GM18858 (cell line): ENCODE data around the gene TSHZ2.
"Not testable (repeated sequence)": the region's sequence is repeated elsewhere in the genome, so short reads cannot be mapped to it uniquely, and the experiment has no call there.

Experiments
- ATAC-seq: cut with Tn5 transposase; IDR thresholded peaks from one replicate; pipeline ENCODE4 v1.9.1; 2021; ENCODE audit not compliant: unreplicated experiment

TSHZ2 gene

DNA sequence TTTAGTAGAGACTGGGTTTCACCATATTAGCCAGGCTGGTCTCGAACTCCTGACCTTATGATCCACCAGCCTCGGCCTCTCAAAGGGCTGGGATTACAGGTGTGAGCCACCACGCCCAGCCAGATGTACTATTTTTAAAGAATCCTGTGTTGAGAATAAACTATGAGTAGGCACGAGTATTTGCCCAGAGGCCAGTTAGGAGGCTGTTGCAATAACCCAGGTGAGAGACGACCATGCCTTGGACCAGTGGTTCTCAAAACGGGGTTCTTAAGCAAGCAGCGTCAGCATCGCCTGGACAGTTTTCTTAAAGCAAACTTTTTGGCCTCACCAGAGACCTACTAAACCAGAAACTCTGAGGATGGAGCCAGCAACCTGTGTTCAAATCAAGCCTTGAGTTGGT lies 362.7 kb downstream of the TSHZ2 start:
- no peak for ATAC-seq

DNA sequence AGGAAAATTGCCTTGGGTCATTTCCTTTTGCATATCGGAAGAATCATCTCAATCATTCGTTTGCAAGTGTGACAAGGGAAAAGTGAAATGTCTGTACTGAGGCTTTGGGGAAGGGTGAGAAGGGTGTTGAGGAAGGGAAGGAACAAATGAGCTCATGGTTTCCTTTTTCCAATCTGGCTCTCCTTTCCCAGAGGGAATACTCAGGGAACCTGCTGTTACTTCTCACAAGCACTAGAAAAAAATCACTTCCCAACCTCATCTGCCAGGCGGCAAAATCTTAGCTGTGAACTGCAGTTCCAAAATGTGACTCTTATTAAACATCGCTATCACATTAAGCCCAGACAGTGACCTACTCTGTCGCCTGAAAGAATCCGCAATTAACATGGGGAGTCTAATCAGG lies 363.4 kb downstream of the TSHZ2 start:
- no peak for ATAC-seq

DNA sequence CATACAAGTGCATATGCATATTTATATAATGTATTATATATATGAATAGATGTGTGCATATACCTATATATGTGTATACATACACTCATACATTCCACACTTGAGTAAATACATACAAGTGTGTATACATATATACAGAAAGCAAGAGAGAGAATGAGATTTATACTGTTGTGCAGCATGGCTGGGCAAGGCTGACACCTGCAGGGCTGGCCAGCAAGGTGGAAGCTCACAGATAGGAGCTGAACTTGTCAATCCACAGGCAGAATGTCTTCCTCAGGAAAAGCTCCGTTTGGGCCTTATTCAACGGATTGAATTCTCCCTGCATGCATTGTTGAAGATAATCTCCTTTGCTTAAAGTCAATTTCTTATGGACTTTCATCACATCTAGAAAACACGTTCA lies 364.7 kb downstream of the TSHZ2 start:
- no peak for ATAC-seq

DNA sequence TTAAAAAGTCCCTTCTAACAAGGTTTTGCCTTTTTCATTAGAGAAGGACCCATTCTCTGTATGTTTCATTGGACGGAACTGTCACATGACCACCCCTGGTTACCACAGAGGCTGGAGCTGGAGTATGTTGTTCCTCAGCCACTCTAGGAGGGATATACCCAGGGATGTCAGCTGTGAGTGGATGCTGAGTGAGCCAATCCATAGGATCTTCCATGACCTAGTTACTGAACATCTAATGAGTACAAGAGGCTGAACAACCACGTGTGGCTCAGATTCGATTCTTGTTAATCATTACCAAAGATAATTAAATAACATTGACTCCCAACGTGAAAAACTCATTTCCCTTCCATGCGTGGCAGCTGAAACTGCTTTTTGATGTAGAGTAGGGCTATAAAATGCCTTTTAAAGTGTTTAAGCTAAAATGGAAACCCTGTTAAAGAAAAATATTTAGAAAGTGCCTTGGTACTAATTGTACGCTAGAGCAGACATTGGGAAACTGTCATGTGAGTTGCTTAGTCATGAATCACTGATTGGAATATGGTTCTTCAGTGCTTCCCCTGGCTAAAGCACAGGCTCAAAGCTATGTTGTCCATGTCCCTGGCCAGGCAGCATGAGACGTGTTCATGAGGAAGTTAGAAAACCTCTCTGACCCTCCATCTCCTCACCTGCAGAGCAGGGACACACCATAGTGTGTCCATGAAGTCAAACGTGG lies 365.4 kb downstream of the TSHZ2 start:
- no peak for ATAC-seq

DNA sequence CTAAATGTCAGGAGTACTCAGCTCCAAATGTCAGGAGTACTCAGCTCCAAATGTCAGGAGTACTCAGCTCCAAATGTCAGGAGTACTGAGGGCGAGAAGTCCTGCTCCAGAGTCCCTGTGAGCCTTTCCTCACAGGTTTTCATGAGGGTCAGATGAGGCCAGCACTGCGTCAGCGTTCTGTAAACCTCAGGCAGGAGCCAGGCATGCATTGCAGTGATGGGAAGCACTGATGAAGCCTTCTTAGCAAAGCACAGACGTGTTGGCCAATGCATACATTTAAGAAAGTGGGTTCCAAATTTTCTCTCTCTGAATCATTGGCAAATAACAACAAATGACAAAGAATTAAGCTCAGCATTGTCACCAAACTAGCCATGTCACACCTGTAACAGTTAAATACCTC lies 366.6 kb downstream of the TSHZ2 start:
- no peak for ATAC-seq

DNA sequence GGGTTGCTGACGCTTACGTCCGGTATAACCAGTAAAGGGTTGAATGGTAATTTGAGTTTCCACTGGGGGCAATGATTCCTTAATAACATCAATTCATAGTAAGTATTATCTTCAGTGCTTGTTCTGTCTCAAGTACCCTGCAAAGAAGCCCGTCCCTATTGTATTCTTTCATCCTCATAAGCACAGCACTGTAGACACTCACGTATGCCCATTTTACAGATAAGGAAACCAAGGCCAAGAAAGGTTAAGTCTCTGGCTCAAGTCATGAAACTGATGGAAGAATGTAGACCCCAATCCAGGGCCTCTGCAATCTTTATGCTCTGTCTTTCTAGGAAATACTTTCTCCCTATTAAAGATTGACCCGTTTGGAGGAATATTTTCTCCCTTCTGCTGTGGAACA lies 370.3 kb downstream of the TSHZ2 start:
- ATAC-seq, result no peak

DNA sequence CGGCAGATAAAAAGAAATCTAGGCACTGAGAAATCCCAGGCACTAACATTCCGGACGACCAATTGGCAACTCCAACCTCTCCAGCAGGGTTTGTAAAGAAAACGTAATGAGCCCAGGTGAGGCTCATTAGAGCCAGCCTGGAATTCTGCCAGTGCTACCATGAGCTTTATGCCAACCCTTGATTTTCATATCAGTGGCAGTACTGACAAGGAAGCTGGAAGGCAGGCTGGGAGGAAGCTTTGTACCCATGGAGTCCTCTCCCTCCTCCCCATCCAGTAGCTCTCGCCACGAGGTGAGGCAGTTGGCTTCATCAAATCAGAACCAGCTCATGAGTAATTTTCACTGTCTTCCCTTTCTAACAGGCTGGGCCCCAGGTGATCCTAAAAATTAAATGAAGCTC lies 371.3 kb downstream of the TSHZ2 start:
- ATAC-seq, result no peak

DNA sequence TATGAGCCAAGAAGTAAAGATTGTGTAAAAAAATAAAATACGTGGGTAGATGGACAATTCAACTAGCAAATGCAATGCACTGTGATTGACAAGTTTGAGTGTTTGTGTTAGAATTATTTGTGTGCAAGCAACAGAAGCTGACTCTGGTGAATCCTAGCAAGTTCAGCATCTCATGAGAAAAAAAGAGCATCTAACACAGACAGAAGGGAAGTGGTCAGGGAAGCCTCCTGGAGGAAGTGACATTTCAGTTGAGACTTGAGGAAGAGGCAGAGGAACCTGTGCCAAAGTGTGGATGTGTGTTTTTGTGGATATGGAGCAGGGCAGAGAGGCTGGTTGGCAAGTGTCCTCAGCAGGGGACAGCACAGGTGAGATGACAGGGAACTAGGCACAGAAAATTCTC lies 372.7 kb downstream of the TSHZ2 start:
- no peak for ATAC-seq

DNA sequence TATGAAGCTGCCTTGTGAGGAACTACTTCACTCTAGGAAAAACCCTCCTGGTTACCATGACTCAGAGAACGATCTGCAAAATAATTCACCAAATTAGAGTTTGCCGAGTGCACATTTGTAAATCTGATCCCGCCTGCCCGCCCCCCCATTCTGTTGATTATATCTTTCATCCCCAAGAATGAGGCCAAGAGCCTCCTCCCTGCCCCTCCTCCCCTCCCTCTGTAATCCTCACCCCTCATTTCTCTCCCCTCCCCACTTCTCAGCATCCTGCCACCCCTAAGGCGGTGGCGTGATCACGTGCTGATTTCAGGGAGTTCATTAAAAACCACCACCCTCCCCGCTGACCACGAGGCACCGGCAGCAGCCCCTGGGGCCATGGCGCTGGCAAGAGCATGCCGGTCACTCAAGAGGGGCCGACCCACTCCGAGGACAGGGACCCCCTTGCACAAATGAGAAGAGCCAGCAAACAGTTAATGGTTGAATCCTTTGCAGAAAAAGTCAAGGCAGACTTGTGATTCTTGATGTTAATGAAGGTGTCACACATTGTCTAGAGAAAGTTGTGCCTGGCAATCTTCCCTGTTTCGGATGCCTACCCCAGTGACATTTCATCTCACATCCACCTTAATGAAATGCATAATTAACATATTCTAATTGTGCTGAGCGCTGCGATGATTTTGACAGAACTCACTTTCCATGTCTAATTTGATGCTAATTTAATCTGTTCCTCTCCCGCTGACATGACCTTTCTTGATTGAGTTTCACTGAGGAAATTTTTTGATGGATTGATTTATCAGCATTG lies 373.6 kb downstream of the TSHZ2 start:
- no peak for ATAC-seq

DNA sequence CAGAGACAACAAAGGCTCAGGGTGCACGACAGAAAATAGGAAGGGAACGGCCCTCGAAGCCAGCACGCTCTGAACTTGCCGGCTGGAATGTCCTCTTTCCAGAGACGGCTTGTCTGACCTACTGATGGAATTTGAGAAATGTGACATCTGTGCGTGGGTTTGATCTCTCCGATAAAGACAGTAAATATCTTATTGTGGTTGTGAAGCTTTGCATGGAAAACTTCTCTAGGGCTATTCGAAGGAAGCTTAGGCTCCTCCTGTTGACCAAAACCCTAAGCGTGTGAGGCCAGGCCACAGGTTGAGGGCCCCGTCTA lies 374.1 kb downstream of the TSHZ2 start:
- ATAC-seq, result no peak

DNA sequence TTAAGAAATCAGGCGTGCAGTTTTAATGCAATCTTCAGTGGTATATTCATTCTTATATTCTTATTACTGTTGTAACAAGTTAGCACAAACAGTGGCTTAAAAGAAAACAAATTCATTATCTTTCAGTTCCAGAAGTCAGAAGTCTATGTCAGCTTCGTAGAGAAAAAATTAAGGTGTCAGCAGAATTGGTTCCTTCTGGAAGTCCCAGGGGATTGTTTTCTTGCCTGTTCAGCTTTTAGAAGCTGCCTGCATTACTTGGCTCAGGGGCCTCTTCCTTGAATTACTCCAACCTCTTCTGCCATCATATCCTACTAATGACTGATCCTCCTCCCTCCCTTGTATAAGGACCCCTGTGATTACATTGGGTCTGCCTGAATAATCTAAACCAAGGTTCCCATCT lies 377.6 kb downstream of the TSHZ2 start:
- ATAC-seq, result no peak

DNA sequence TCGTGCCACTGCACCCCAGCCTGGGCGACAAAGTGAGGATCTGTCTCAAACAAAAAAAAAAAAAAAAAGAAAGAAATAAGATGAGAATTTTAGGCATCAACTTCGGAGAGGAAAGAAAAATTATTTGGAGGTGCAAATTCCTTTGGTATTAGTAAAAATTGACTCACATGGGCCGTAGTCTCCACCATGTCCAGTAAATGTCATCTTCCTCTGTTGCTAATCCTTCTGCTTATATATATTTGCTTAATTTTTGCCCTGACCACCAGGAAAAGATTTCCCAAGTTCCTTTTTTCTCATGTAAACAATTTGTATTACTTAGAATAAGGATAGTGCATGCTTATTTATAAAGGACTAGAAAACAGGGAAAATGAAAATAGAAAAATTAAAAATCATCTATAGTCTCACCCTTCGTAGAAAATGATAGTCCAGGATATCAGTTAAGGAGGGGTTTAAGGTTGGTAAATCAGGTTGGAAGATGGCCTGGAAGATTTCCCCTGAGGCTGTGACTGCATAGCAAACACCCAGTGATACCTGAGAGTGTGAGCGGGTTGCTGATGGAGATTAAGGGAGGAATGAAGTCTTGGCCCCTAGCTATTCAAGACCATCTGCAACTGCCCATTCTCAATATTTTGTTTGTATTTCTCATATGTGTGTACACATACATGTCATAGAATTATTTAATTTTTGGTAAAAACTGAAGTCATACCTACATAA lies 380.7 kb downstream of the TSHZ2 start:
- ATAC-seq, result no peak

DNA sequence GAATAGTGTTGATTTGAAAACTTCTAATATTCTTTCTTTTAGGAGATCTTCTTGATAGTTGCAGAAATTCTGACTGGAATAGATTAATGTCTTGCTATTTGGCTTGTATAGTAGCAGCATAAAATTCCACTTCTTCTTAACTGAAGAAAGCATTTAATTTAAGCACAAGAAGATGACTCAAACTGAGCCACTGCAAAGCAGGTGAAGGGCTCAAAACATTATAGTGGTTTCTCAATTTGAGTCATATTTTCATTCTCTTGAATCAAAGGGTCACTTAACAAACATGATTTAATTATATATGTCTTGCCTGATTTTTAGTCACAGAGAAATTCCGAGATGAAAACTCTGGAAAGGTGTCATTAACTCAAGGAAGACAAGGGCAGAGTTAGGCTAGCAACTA lies 382.2 kb downstream of the TSHZ2 start:
- no peak for ATAC-seq

DNA sequence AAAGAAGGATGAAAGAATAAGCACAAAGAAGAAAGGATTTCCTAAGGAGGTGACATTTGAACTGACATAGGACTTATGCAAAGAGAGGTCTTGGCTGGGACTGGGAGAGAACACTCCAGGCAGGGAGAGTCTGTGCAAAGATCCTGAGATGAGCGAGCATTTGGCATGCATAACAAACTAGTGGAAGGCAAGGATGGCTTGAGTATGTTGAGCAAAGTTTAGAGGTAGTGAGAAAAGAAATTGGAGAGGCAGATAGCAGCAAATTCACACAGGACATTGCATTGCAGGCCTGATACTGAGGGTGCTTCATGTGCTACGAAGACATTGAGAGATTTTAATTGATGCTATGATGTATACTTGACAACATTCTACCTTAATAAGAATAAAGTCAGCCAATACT lies 383.6 kb downstream of the TSHZ2 start:
- ATAC-seq, result no peak

DNA sequence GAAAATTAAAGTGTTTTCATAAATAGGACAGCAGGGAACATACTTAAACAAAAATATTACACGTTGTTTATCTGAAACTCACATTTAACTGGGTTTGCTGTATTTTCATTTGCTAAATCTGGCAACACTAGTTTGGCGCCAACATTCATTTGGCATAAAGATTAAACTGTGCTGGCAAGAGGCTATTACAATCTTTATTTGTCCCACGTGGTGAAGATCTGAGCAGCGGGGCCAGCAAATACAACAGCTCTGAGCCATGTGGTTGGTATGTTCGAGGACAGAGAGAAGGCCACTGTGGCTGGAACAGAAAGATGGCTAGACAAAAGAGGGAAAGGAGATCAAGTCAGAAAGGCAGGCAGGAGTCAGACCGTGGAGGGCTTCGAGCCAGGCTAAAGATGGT lies 387.3 kb downstream of the TSHZ2 start:
- ATAC-seq, result no peak

DNA sequence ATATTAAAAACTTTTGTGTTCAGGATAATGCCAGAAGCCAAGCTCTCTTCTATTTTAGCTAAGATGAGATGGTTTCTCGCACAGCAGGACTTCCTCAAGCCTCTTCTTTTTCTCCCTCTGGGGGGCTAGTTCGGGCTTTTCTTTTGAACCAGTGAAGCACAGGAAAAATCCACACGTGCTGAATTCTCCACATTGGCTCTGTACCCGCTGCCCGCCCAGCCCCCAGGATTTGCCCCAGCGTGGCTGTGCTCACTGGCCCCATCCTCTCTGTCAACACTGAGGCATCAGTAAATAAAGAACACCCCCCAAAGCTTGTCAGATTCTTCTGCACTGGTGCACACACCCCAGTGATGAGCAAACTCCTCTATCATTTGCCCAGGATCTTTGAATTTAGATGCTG lies 388.7 kb downstream of the TSHZ2 start:
- no peak for ATAC-seq

DNA sequence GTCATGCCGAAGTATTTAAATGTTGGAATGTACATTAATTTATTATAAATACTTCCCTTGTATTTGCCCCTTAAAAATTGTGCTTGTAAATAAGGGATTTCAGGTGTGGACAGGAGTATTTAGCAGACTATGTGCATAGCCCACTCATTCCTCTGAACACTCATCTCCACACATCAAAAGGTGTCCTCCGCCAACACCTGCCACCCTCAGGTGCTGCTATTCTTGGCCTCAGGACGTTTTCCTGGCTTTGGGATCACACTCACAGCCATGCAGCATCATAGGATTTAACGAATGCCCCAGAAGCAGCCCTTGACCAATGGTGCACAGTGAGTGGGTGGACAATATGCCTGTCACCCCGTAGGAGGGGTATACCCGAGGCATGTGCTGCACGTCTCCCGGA lies 390.6 kb downstream of the TSHZ2 start:
- no peak for ATAC-seq

DNA sequence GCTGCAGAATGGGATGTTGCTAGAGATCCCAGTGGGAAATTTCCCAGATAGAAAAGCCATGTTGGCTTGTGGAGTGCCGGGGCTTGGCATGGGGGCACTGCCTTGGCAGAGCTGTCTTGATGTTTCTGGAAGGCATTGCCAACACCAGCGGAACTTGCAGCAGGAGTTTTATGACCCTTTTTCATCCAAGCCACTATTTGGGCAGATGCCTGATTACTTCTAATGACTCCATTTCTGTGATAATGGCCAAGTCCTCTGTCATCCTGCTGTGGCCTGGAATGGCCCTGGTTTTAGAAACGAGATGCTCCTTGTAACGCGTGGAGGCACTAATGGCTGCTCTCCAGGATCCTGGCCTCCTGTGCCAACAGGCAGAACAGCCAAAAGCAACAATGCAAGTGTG lies 392.5 kb downstream of the TSHZ2 start:
- no peak for ATAC-seq

DNA sequence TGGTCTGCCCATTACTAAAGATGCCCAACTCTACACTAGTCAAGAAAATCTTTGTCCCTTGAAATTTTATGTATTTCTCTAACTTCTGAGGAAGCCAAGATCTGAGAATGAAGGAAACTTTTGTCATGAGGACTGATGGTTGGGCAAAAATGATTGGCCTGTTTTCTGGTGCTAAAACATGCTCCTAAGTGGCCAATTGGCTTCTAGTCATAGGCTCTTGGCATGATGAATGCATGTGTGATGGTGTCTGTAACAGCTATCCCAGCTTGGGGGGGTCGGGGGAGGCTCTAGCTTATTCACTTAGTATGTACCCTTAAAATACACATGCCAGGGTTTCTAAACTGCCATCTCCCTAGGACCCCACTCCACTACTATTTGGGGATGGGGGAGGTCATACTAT lies 392.9 kb downstream of the TSHZ2 start:
- ATAC-seq, result no peak

DNA sequence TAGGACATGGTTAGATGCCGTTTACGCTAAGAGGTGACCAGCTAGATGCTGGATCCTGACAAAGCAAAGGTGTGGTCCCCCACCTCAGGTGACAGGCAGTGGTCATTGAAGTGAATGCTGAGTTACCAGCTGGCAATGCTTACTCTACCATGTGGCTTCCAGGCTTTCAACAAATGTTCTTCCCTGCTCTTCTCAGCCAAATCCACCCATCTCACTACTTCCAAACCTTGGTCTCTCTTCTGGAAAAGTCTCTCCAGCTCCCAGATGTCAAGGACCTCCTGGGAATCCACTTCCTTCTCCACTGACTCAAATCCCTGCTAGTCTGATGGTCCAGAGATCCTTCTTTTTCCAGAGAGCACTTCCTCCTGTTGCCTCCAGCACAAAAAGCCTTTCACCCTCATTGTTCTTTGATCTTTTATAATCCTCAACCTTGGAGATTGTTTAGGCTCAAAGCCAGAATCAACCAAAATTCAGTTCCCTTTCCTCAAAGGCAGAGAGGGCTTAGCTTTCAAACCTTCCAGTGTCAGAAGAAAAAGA lies 393.4 kb downstream of the TSHZ2 start:
- ATAC-seq, result no peak

DNA sequence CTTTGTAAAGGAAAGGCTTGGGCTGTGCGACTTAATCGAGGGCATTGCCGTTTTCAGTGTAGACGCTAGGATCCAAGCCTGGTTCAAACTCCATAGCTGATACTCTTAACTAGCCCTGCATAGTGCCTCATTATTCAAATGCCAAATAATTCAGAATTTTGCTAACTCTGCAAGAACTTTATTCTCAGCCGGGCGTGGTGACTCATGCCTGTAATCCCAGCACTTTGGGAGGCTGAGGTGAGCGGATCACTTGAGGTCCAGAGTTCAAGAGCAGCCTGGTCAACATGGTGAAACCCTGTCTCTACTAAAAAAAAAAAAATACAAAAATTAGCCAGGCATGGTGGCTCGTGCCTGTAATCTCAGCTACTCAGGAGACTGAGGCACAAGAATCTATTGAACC lies 394.8 kb downstream of the TSHZ2 start:
- ATAC-seq, result not testable (repeated sequence)

DNA sequence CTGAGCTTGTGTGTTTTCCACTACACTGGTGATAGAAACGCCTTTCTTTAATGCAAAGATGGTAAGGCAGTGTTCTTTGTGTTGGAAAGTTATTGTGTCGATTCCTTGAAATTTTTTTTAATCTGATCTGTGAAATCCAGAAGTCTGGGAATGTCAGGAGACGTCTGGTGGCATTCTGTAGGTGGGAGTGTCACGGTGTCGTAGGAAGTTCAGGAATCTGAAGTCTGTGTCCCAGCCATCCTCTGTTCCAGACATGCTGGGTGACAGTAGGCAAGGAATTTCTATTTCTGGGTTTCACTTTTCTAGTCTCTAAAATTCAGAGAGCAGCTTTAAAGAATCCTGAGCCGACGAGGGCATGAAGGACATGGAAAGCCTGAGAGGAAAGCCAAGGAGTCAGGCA lies 397.7 kb downstream of the TSHZ2 start:
- no peak for ATAC-seq
